ENCODE measurements around the gene RALBP1.

The RALBP1 gene

DNA sequence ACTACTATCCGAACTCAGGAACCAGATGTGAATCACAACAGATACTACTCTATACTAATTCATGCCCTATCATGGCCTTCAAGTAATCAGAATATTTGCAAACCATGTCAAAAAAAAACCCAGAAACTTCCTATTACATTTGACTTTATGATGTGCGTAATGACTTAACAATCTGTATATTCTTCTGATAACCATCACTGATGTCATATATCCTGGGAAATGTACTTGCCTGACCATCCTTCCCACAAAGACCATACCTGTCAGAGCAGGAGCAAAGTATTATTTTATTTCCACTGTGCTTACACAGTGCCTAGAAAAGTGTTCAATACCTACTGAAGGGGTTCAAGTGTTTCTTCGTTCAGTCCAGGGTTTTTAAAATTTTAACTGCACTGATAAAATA lies 111.5 kb downstream of the RALBP1 start:
- Mint-ChIP-seq H3K27me3 (ENCODE audit: low read depth) (no peaks in the 10 kb centered on the region), H3K4me3 (no peak overlapping the region), H3K36me3 (ENCODE audit: low read depth) (peaks cover 29% of the 10 kb centered on the region), H3K4me1 (ENCODE audit: low read depth) (peaks cover 2% of the 10 kb centered on the region), H3K27ac (no peak overlapping the region), H3K9me3 (peaks cover 8% of the 10 kb centered on the region)
- DNase-seq (ENCODE audit: low spot score), result no peak
